KOPT-K1 (cell line): Measurements from ENCODE around the gene FAF1.
"Not testable (repeated sequence)": the region's sequence is repeated elsewhere in the genome, so short reads cannot be mapped to it uniquely, and the experiment has no call there.

Experiments used
- H3K27ac ChIP-seq: fragments of 200-600 bp; sonication (generic); 2 replicates; pipeline ENCODE4 v1.5.1; 2016; ENCODE audit warnings: antibody characterized with exemption, mild to moderate bottlenecking, low read depth, low read length; ENCODE audit not compliant: poor library complexity, severe bottlenecking
- H3K36me3 ChIP-seq: fragments of 200-600 bp; sonication (generic); 2 replicates; pipeline ENCODE4 v1.5.1; 2017; ENCODE audit warnings: antibody characterized with exemption, mild to moderate bottlenecking, low read length, moderate library complexity; ENCODE audit not compliant: insufficient read depth
- H3K9me3 ChIP-seq: fragments of 200-600 bp; sonication (generic); 2 replicates; pipeline ENCODE4 v1.5.1; 2017; ENCODE audit warnings: antibody characterized with exemption, low read length, mild to moderate bottlenecking; ENCODE audit not compliant: insufficient read depth, poor library complexity, severe bottlenecking

FAF1 gene

DNA sequence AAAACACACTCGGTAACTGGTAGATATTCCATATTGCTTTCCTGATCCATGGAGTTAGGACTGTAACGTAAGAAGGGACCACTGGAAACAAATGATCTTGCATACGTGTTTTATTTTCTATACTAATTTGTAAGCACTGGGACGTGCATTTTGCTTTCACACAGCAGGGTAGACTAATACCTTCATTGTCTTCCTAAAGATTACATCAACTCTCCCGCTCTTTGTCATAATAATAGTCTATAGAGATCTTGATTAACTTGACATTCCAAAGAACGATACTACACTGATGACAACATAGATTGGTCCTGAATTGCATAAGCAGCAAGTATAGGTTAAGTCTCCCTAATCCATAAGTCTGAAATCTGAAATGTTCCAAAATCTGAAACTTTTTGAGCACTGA, 166.5 kb downstream of the FAF1 start:
- Histone ChIP-seq H3K27ac (no peak overlapping the region), H3K9me3 (no peaks in the 10 kb centered on the region), H3K36me3 (0 out of 2 replicates have a peak, but pooled peaks cover 1% of the 10 kb centered on the region)

GRCh38 chr1:50787266-50787665, 172.8 kb downstream of the FAF1 start:
- H3K36me3 ChIP-seq = peaks cover 39% of the 10 kb centered on the region
- no peaks in the 10 kb centered on the region for H3K9me3 ChIP-seq
- H3K27ac ChIP-seq = no peak overlapping the region

DNA sequence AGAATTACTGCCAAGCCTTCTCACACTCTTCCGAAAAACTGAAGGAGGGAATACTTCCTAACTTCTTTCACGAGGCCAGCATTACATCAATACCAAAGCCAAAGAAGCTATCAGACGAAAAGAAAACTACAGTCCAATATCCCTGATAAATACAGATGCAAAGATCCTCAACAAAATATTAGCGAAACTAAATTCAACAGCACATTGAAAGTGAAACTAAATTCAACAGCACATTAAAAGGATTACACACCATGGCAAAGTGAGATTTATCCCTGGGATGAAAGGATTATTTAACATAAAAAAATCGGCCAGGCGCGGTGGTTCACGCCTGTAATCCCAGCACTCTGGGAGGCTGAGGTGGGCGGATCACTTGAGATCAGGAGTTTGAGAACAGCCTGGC, 176.8 kb downstream of the FAF1 start:
- peak overlapping the region; percentile 19 for H3K27ac ChIP-seq

DNA sequence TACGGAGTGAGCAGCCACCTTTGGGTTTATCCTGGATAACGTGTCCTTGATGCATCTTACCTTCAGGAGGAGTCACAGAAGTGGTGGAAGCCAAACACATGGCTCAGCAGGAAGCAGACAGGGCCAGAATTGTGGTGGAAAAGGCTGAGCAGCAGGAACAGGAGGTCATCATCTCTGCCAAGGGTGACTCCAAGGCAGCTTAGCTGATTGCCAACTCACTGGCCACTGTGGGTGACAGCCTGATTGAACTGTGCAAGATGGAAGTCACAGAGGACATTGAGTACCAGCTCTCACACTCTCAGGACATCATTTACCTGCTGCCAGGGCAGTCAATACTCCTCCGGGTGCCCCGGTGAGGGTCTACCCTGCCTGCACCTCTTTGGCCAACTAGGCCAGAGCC, 179.3 kb downstream of the FAF1 start:
- Histone ChIP-seq H3K36me3 (peaks cover 29% of the 10 kb centered on the region), H3K9me3 (no peaks in the 10 kb centered on the region), H3K27ac (no peak overlapping the region)

More for the DNA sequence above, 176.8 kb downstream of the FAF1 start:
- Histone ChIP-seq H3K36me3 (peaks cover 53% of the 10 kb centered on the region), H3K9me3 (no peaks in the 10 kb centered on the region)

DNA sequence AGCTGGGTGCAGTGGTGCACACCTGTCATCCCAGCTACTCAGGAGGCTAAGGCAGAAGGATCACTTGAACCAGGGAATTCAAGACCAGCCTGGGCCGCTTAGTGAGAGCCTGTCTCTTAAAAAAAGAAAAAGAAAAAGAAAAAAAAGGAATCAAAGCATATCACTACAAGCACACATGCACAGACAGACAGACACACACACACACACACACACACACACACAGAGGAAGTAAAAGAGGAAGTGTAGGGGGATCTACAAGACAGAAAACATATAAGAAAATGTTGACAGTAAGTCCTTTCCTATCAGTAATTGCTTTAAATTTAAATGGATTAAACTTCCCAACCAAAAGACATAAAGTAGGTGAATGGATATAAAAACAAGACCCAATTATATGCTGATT, 180.3 kb downstream of the FAF1 start:
- Histone ChIP-seq H3K9me3 (no peaks in the 10 kb centered on the region), H3K36me3 (peaks cover 21% of the 10 kb centered on the region), H3K27ac (no peak overlapping the region)

- Histone ChIP-seq H3K9me3 (no peaks in the 10 kb centered on the region), H3K36me3 (peaks cover 20% of the 10 kb centered on the region; the same call in 1 of the 2 replicates), H3K27ac (no peak overlapping the region)
Measured at GRCh38 chr1:50775740-50776139, 184.3 kb downstream of the FAF1 start.

GRCh38 chr1:50774759-50775351, 185.2 kb downstream of the FAF1 start:
- H3K9me3 ChIP-seq = no peaks in the 10 kb centered on the region
- no peak overlapping the region for H3K27ac ChIP-seq
- peaks cover 11% of the 10 kb centered on the region; the same call in 1 of the 2 replicates for H3K36me3 ChIP-seq

DNA sequence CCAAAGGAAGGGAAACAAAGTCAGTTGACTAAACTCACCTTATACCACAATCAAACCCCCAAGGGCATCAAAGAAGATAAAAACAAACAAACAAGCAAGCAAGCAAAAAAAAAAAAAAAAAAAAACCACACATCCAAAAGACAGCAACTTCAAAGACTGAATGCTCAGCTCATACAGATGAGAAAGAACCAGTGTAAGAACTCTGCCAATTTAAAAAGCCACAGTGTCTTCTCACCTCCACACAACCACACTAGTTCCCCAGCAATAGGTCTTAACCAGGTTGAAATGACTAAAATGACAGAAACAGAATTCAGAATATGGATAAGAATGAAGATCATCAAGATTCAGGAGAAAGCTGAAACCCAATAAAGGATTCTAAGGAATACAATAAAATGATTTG, 193.4 kb downstream of the FAF1 start:
- Histone ChIP-seq H3K36me3 (0 out of 2 replicates have a peak, but pooled peaks cover 9% of the 10 kb centered on the region), H3K9me3 (no peaks in the 10 kb centered on the region), H3K27ac (no peak overlapping the region)

- Histone ChIP-seq H3K36me3 (peaks cover 26% of the 10 kb centered on the region), H3K9me3 (peaks cover 30% of the 10 kb centered on the region)
- H3K27ac ChIP-seq = not testable (repeated sequence)
Measured at GRCh38 chr1:50756543-50756942, 203.5 kb downstream of the FAF1 start.

DNA sequence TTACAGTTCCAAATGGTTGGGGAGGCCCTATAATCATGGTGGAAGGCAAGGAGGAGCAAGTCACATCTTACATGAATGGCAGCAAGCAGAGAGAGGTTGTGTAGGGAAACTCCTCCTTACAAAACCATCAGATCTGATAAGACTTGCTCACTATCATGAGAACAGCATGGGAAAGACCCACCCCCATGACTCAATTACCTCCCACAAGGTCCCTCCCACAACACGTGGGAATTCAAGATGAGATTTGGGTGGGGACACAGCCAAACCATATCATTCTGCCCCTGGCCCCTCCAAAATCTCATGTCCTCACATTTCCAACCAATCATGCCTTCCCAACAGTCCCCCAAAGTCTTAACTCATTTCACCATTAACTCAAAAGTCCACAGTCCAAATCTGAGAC, 205.3 kb downstream of the FAF1 start:
- Histone ChIP-seq H3K9me3 (peaks cover 28% of the 10 kb centered on the region), H3K36me3 (peaks cover 26% of the 10 kb centered on the region)
- not testable (repeated sequence) for H3K27ac ChIP-seq

- H3K9me3 ChIP-seq = no peaks in the 10 kb centered on the region
- no peak overlapping the region for H3K27ac ChIP-seq
- peaks cover 10% of the 10 kb centered on the region; the same call in 1 of the 2 replicates for H3K36me3 ChIP-seq
Measured at GRCh38 chr1:50750021-50750619, 209.9 kb downstream of the FAF1 start.

GRCh38 chr1:50747394-50747793, 212.7 kb downstream of the FAF1 start:
- peaks cover 27% of the 10 kb centered on the region for H3K36me3 ChIP-seq
- no peak overlapping the region for H3K27ac ChIP-seq
- no peaks in the 10 kb centered on the region for H3K9me3 ChIP-seq

DNA sequence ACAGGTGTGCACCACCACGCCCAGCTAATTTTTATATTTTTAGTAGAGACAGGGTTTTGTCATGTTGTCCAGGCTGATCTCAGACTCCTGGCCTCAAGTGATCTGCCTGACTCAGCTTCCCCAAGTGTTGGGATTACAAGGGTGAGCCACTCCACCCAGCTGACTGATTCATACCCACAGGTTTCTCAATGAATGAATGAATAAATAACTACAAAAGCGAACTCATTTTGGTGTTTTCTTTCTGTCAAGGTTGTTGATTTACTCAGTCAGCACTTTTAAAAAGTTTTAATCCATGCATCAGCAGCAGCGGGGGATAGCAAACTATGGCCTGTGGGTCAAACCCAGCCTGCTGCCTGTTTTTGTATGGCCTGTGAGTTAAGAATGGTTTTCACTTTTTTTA, 217.5 kb downstream of the FAF1 start:
- Histone ChIP-seq H3K27ac (no peak overlapping the region), H3K9me3 (no peaks in the 10 kb centered on the region), H3K36me3 (peaks cover 46% of the 10 kb centered on the region)

- H3K36me3 ChIP-seq = peaks cover 60% of the 10 kb centered on the region
Measured at GRCh38 chr1:50739125-50739524, 220.9 kb downstream of the FAF1 start.

DNA sequence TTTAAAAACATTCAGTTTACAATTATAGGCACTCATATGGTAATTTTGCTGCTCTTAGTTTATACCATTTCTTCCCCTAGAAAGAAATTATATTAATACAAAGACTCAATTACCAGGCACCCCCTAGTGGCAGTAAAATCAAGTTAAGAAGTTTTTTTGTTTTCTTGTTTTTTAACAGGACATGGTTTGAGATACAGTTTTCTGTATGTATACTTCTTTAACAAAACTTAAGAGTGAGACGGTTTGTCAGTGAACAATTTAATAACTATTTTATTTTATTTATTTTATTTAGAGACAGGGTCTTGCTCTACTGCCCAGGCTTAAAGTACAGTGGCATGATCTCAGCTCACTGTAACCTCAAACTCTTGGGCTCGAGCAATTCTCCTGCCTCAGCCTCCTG, 224.6 kb downstream of the FAF1 start:
- H3K9me3 ChIP-seq = no peaks in the 10 kb centered on the region
- H3K36me3 ChIP-seq = peaks cover 51% of the 10 kb centered on the region
- no peak overlapping the region for H3K27ac ChIP-seq

More at GRCh38 chr1:50739125-50739524, 220.9 kb downstream of the FAF1 start:
- Histone ChIP-seq H3K9me3 (no peaks in the 10 kb centered on the region), H3K27ac (no peak overlapping the region)

DNA sequence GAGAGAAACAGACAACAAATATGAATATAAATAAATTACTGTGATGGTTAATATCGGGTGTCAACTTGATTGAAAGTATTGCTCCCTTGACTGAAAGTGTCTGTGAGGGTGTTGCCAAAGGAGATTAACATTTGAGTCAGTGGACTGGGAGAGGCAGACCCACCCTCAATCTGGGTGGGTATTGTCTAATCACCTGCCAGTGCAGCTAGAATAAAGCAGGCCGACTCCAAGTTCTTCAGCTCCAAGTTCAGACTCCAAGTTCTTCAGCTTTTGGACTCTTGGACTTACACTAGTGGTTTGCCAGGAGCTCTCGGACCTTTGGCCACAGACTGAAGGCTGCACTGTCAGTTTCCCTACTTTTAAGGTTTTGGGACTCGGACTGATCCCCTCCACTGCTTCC, 232.5 kb downstream of the FAF1 start:
- not testable (repeated sequence) for H3K9me3 ChIP-seq, H3K27ac ChIP-seq, H3K36me3 ChIP-seq
